ENCODE measurements around the gene KANSL1. TPM values are rescaled to one million over a fixed set of nuclear protein-coding genes. Genes with fewer than 3 reads are reported as not detected.
"Not testable (repeated sequence)": the region's sequence is repeated elsewhere in the genome, so short reads cannot be mapped to it uniquely, and the experiment has no call there.

The KANSL1 gene
- total RNA-seq, result 58.5 and 106 TPM in 2 replicates

GRCh38 chr17:46193151-46193625 is at the start of gene KANSL1:
Gene KANSL1, minus strand, starts transcription at chr17:46193429. Its CDS starts 21,286 bp downstream, at chr17:46172143.
- peak; percentile 57 for DNase-seq (ENCODE audit: low read depth)
- H3K36me3 ChIP-seq (ENCODE audit: control insufficient read depth, insufficient read depth, low read length), result no peaks in the 10 kb centered on the region
- TF ChIP-seq CTCF (IDR thresholded peaks at IDR 0.05; ENCODE audit: insufficient read depth, low read length, severe bottlenecking), result peak; percentile 56
- no peaks in the 10 kb centered on the region for H3K27me3 ChIP-seq (ENCODE audit: control insufficient read depth, insufficient read depth, low read length)
- peak within 1 kb of the TSS; percentile 83 for H3K4me3 ChIP-seq (ENCODE audit: low read depth, low read length)
- FAIRE-seq, result no peak

- H3K4me3 ChIP-seq (ENCODE audit: low read depth, low read length); H3K36me3 ChIP-seq (ENCODE audit: control insufficient read depth, insufficient read depth, low read length); H3K27me3 ChIP-seq (ENCODE audit: control insufficient read depth, insufficient read depth, low read length); FAIRE-seq; DNase-seq (ENCODE audit: low read depth): not testable (repeated sequence)
Observed at GRCh38 chr17:46231359-46231758, 38.1 kb upstream of the KANSL1 start.

- DNase-seq (ENCODE audit: low read depth), result peak; percentile 83
- not testable (repeated sequence) for FAIRE-seq; H3K36me3 ChIP-seq (ENCODE audit: control insufficient read depth, insufficient read depth, low read length); H3K27me3 ChIP-seq (ENCODE audit: control insufficient read depth, insufficient read depth, low read length)
- peak overlapping the region; percentile 41 for H3K4me3 ChIP-seq (ENCODE audit: low read depth, low read length)
Observed at GRCh38 chr17:46225274-46225794, 32.1 kb upstream of the KANSL1 start.

GRCh38 chr17:46224864-46225263 is 31.6 kb upstream of the KANSL1 start:
- FAIRE-seq; H3K27me3 ChIP-seq (ENCODE audit: control insufficient read depth, insufficient read depth, low read length); H3K36me3 ChIP-seq (ENCODE audit: control insufficient read depth, insufficient read depth, low read length); DNase-seq (ENCODE audit: low read depth): not testable (repeated sequence)
- peak overlapping the region; percentile 41 for H3K4me3 ChIP-seq (ENCODE audit: low read depth, low read length)

- not testable (repeated sequence) for DNase-seq (ENCODE audit: low read depth); FAIRE-seq; H3K27me3 ChIP-seq (ENCODE audit: control insufficient read depth, insufficient read depth, low read length); H3K36me3 ChIP-seq (ENCODE audit: control insufficient read depth, insufficient read depth, low read length); H3K4me3 ChIP-seq (ENCODE audit: low read depth, low read length)
Observed at GRCh38 chr17:46223041-46223440, 29.8 kb upstream of the KANSL1 start.

GRCh38 chr17:46216682-46217081 is 23.5 kb upstream of the KANSL1 start:
- H3K36me3 ChIP-seq (ENCODE audit: control insufficient read depth, insufficient read depth, low read length), result peaks cover 3% of the 10 kb centered on the region
- no peaks in the 10 kb centered on the region for H3K27me3 ChIP-seq (ENCODE audit: control insufficient read depth, insufficient read depth, low read length)
- no peak for TF ChIP-seq CTCF (IDR thresholded peaks at IDR 0.05; ENCODE audit: insufficient read depth, low read length, severe bottlenecking)
- no peak for FAIRE-seq
- H3K4me3 ChIP-seq (ENCODE audit: low read depth, low read length), result no peak overlapping the region
- no peak for DNase-seq (ENCODE audit: low read depth)

- Histone ChIP-seq H3K4me3 (ENCODE audit: low read depth, low read length) (no peak overlapping the region), H3K36me3 (ENCODE audit: control insufficient read depth, insufficient read depth, low read length) (peaks cover 2% of the 10 kb centered on the region), H3K27me3 (ENCODE audit: control insufficient read depth, insufficient read depth, low read length) (no peaks in the 10 kb centered on the region)
- FAIRE-seq (no peak), DNase-seq (ENCODE audit: low read depth) (peak; percentile 61)
- peak; percentile 57 for TF ChIP-seq CTCF (IDR thresholded peaks at IDR 0.05; ENCODE audit: insufficient read depth, low read length, severe bottlenecking)
Observed at GRCh38 chr17:46212634-46213435, 19.6 kb upstream of the KANSL1 start.
